ENCODE data around the gene PRDM8.

Gene PRDM8

DNA sequence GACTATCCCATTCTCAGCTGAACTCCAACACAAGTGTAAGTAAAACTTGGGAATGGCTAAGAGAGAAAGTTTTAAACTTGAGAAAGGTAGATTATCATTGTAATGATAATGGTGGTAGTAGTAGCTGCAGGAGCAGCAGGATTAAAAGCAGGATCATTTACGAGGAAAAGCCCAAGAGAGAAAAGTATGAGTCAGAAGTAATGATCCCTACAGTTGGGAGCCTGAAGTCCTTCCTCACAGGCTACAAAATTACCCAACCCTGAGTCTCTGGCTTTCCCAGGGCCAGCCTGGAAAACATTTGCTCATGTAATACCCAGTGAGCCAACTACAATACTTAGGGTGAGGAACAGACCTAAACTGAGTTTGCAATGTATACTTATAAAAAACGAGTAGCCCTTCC lies 4.4 kb upstream of the PRDM8 start:
- H3K79me2 ChIP-seq (ENCODE audit: control insufficient read depth, low read length), result no peaks in the 10 kb centered on the region
- H3K9me2 ChIP-seq (replicated peaks; ENCODE audit: control insufficient read depth, low read length), result no peaks in the 10 kb centered on the region
- H4K20me1 ChIP-seq (ENCODE audit: control insufficient read depth, insufficient read depth, low read depth, low read length), result no peaks in the 10 kb centered on the region
- H3K4me1 ChIP-seq (ENCODE audit: control insufficient read depth, low read length), result peaks cover 2% of the 10 kb centered on the region; the same call in 1 of the 2 replicates
- TF ChIP-seq, protein P1, sequence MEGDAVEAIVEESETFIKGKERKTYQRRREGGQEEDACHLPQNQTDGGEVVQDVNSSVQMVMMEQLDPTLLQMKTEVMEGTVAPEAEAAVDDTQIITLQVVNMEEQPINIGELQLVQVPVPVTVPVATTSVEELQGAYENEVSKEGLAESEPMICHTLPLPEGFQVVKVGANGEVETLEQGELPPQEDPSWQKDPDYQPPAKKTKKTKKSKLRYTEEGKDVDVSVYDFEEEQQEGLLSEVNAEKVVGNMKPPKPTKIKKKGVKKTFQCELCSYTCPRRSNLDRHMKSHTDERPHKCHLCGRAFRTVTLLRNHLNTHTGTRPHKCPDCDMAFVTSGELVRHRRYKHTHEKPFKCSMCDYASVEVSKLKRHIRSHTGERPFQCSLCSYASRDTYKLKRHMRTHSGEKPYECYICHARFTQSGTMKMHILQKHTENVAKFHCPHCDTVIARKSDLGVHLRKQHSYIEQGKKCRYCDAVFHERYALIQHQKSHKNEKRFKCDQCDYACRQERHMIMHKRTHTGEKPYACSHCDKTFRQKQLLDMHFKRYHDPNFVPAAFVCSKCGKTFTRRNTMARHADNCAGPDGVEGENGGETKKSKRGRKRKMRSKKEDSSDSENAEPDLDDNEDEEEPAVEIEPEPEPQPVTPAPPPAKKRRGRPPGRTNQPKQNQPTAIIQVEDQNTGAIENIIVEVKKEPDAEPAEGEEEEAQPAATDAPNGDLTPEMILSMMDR (IDR thresholded peaks at IDR 0.05; ENCODE audit: low read depth, low read length, poor library complexity, severe bottlenecking), result no peak
- TF ChIP-seq EZH2phosphoT487 (IDR thresholded peaks at IDR 0.05; ENCODE audit: borderline replicate concordance, low read length), result no peak
- no peak overlapping the region for H3K4me3 ChIP-seq (ENCODE audit: low read length)
- H3F3A ChIP-seq (ENCODE audit: control insufficient read depth, insufficient read depth), result no peaks in the 10 kb centered on the region
- no peaks in the 10 kb centered on the region for H3K36me3 ChIP-seq (ENCODE audit: control insufficient read depth, low read length)
- no peak overlapping the region for H3K4me2 ChIP-seq (ENCODE audit: low read length)
- H3K27ac ChIP-seq (ENCODE audit: low read depth, low read length), result no peak overlapping the region
- no peaks in the 10 kb centered on the region for H3K9me3 ChIP-seq (ENCODE audit: control insufficient read depth, insufficient read depth, low read length)
- H3K27me3 ChIP-seq (ENCODE audit: control insufficient read depth, low read length), result peaks cover 36% of the 10 kb centered on the region

DNA sequence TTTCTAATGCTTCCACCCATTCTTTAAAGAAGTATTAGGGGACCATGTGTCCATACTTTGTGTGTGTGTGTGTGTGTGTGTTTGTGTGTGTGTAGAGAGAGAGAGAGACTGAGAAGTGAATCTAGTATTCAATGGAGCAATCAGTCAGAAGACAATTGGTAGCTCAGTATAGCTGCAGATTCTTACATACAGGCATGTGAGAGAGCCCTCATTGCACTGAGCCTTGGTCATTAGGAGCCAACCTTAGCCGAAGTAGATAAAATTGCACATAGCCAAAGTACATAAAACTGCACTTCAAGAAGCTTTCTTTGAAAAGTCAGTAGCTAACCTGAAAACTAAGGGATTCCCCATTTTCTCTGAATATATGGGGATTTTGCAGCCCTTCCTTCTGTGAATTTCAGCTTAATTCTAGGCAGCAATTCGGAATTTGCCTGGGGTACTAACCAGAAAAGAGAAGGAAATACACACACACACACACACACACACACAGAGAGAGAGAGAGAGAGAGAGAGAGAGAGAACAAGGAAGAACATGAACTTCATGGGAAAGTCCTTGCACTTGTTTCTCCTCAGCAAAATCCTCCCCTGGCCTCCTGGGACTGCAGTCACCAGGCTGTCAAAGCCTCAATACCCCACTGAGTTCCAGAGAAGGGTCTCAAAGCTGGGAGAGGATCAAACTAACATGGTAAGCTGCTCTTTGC lies 1.7 kb upstream of the PRDM8 start:
- H3K9me3 ChIP-seq (ENCODE audit: control insufficient read depth, insufficient read depth, low read length), result no peaks in the 10 kb centered on the region
- no peak overlapping the region for H3K4me3 ChIP-seq (ENCODE audit: low read length)
- TF ChIP-seq, protein P1 (IDR thresholded peaks at IDR 0.05; ENCODE audit: low read depth, low read length, poor library complexity, severe bottlenecking), result no peak
- TF ChIP-seq EZH2phosphoT487 (IDR thresholded peaks at IDR 0.05; ENCODE audit: borderline replicate concordance, low read length), result no peak
- H3F3A ChIP-seq (ENCODE audit: control insufficient read depth, insufficient read depth), result no peaks in the 10 kb centered on the region
- H3K36me3 ChIP-seq (ENCODE audit: control insufficient read depth, low read length), result no peaks in the 10 kb centered on the region
- no peak overlapping the region for H3K27ac ChIP-seq (ENCODE audit: low read depth, low read length)
- no peaks in the 10 kb centered on the region for H3K79me2 ChIP-seq (ENCODE audit: control insufficient read depth, low read length)
- no peaks in the 10 kb centered on the region for H4K20me1 ChIP-seq (ENCODE audit: control insufficient read depth, insufficient read depth, low read depth, low read length)
- peaks cover 2% of the 10 kb centered on the region; the same call in 1 of the 2 replicates for H3K4me1 ChIP-seq (ENCODE audit: control insufficient read depth, low read length)
- no peaks in the 10 kb centered on the region for H3K9me2 ChIP-seq (replicated peaks; ENCODE audit: control insufficient read depth, low read length)
- H3K4me2 ChIP-seq (ENCODE audit: low read length), result no peak overlapping the region
- H3K27me3 ChIP-seq (ENCODE audit: control insufficient read depth, low read length), result peaks cover 45% of the 10 kb centered on the region

DNA sequence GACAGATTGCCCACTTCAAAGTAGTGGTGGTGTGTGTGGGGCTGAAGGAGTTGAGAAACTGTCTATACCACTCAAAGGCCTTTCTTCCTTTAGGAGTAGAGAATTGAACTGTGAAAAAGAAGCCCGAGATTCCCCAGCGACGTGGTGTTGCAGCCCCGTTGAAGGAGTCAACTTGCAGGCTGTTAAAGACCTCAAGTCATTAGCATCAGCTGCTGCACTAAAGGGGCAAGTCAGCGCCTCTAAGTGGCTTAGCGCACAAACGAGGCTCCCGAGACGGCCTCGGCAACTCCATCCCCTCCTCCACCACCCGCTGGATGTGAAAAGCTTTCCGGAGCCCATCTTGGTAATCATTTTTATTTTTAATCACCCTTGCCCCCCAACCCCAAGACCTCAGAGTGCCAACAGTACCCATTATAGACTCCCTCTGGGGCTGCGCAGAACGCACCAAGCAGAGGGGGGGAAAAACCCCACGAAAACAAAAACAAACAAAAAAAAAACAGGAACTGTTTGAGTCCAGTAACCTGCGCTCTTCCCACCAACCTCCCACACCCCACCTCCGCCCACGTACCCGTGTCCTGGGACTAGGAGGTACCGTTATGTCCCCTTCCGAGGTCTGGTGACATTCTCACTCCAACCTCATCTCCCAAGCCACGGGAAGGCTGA lies 913 bp upstream of the PRDM8 start:
- Histone ChIP-seq H3K4me2 (ENCODE audit: low read length) (no peak overlapping the region; the same call in 1 of the 2 replicates), H3K27ac (ENCODE audit: low read depth, low read length) (no peak overlapping the region), H3K27me3 (ENCODE audit: control insufficient read depth, low read length) (peaks cover 53% of the 10 kb centered on the region), H3K79me2 (ENCODE audit: control insufficient read depth, low read length) (no peaks in the 10 kb centered on the region), H3K4me3 (ENCODE audit: low read length) (no peak overlapping the region), H3K9me3 (ENCODE audit: control insufficient read depth, insufficient read depth, low read length) (no peaks in the 10 kb centered on the region), H4K20me1 (ENCODE audit: control insufficient read depth, insufficient read depth, low read depth, low read length) (no peaks in the 10 kb centered on the region), H3K36me3 (ENCODE audit: control insufficient read depth, low read length) (no peaks in the 10 kb centered on the region), H3F3A (ENCODE audit: control insufficient read depth, insufficient read depth) (no peaks in the 10 kb centered on the region), H3K9me2 (replicated peaks; ENCODE audit: control insufficient read depth, low read length) (no peaks in the 10 kb centered on the region), H3K4me1 (ENCODE audit: control insufficient read depth, low read length) (peaks cover 2% of the 10 kb centered on the region; the same call in 1 of the 2 replicates)
- TF ChIP-seq EZH2phosphoT487 (IDR thresholded peaks at IDR 0.05; ENCODE audit: borderline replicate concordance, low read length), result no peak
- TF ChIP-seq, protein P1 (IDR thresholded peaks at IDR 0.05; ENCODE audit: low read depth, low read length, poor library complexity, severe bottlenecking), result no peak

All from DOHH2 (cell line).